Epithelial cell of esophagus (primary cell): ENCODE results near the gene CEP72.
"Not testable (repeated sequence)": the region's sequence is repeated elsewhere in the genome, so short reads cannot be mapped to it uniquely, and the experiment has no call there.

Source experiments
- DNase-seq: peaks from one replicate; pipeline ENCODE4 v3.0.0; 2010; ENCODE audit warnings: low read depth
- H3K4me3 ChIP-seq: 2 replicates; pipeline ENCODE4 v1.5.1; 2011; ENCODE audit warnings: mild to moderate bottlenecking, low read length, control low read depth
- TF ChIP-seq, protein P1 (sequence below): IDR thresholded peaks from 2 replicates; pipeline ENCODE4 v1.5.1; 2011; ENCODE audit warnings: low read depth, mild to moderate bottlenecking, low read length, control low read depth, inconsistent platforms; ENCODE audit not compliant: insufficient read depth; ENCODE audit errors: missing control alignments

Gene CEP72

DNA sequence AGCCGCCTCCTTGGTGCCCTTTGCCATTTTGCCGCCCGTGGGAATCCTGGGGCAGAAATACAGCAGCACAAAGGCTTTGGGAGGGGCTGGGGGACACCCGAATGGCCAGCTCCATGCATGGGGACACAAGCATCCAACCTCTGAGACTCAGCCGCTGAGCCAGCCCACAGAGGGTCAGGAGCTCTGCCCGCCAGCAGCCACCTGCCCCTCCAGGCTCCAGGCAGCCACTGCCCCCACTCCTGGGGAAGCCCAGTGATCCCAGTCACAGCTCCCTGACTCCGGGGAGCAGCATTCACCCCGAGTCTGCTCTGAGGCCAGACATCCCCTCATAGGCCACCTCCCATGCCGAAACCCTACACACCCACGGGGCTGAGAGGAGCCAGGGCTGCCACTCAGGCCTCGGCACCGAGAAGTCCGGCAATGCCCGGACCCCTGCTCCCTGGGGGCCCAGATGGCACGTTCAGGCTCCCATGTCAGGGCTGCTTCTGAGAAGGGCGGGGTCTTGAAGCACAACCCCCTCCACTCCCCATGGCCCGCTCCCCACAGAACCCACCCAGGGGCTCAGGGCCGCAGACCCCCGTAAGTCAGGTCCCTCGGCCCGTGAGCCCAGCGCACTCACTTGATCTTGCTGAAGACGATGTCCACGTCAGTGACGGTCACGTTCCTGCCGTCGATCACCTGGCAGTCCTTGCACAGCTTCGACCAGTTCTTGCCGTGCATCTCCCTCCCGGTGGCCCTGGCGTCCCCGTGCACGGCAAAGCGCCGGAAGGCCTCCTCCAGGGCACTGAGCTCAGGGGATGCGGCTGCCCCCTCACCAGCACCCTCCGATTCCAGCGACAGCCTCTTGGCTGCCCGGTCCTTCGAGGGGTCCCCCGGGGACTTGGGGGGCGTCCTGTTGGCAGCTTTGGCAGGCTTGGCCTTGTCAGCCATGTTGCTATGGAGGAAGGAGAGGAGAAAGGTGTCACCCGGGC lies 65.3 kb downstream of the CEP72 start:
- DNase-seq: no peak
- TF ChIP-seq, protein P1, sequence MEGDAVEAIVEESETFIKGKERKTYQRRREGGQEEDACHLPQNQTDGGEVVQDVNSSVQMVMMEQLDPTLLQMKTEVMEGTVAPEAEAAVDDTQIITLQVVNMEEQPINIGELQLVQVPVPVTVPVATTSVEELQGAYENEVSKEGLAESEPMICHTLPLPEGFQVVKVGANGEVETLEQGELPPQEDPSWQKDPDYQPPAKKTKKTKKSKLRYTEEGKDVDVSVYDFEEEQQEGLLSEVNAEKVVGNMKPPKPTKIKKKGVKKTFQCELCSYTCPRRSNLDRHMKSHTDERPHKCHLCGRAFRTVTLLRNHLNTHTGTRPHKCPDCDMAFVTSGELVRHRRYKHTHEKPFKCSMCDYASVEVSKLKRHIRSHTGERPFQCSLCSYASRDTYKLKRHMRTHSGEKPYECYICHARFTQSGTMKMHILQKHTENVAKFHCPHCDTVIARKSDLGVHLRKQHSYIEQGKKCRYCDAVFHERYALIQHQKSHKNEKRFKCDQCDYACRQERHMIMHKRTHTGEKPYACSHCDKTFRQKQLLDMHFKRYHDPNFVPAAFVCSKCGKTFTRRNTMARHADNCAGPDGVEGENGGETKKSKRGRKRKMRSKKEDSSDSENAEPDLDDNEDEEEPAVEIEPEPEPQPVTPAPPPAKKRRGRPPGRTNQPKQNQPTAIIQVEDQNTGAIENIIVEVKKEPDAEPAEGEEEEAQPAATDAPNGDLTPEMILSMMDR: no peak
- no peak overlapping the region for H3K4me3 ChIP-seq

DNA sequence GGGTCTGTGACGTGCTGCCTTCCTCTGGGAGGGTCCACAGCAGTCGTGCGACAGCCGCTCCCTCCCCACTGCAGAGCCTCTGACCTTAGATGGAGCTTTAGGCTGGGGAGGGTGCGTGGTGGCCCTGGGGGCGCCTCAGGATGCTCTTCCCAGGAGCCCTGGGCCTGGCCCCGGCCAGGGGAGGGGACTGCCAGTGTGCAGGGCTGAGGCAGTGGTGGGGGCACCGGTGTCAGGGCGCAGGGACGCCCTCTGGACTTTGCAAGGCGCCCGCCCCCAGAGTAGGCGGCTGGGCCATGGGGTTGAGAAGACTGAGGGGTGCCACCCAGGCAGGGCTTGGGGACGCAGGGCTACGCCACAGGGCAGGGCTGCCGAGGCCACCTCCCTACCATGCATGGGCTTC lies 66.4 kb downstream of the CEP72 start:
- not testable (repeated sequence) for DNase-seq, H3K4me3 ChIP-seq

DNA sequence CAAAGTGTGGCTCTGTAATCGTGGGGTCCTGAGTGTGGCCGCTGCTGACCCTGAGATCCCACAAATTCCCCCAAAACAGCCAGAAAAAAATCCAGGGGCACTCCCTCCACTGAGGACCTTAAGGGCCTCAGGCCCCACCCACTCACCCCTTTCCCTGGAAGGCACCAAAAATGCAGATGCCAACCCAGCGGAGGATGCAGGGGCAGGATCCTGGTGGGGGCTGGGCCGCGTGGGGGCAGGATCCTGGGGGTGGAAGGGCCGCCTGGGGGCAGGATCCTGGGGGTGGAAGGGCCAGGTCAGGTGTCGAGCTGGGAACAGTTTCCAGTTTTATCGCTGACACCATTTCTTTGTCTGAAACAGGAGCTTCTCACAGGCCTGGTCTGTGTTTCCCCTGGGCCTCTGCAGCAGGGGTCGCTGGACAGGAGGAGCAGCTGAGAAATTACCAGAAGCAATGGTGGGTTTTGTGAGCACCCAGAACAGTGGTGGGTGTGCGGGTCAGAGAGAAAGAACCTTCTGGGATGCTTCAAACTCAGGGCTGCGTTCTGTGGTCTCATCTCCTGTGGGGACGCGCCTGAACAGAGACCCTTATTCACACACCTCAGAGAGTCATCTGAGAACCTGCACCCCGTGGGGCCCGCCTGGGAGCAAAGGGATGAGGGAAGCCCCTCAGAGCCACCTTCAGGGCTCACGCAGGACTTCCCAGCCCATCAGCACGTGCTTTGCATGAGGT lies 67.2 kb downstream of the CEP72 start:
- H3K4me3 ChIP-seq, DNase-seq: not testable (repeated sequence)

DNA sequence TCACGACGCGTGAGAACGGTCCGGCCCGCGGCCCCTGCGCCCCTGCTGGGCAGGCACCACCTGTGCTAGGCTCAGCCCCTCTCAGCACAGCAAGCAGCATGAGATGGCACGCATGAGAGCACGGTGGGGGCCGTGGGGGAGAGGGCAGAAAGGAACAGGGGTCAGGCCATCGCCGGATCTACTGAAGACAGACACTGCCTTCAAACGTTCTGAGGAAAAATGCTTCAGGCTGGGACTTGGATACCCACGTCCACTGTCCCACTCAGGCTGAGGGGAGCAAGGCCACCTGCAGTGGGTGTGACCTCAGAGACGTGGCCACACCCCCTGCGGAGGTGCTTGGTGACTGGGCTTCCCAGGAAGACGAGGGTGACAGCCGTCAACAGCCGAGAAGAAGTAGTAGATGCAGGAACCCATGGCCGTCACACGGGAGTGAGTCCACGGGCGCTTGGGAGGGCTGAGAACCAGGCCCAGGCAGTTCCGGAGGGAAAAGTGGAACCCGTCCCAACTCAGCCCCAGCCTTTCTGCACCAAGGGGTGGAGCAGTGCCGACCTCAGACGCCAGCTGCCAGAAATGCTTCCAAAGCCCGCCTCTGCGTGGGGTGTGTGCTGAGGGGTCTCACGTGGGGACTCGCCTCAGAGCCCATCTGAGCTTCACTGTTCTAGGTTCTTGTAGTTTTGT lies 68.1 kb downstream of the CEP72 start:
- not testable (repeated sequence) for DNase-seq, H3K4me3 ChIP-seq

DNA sequence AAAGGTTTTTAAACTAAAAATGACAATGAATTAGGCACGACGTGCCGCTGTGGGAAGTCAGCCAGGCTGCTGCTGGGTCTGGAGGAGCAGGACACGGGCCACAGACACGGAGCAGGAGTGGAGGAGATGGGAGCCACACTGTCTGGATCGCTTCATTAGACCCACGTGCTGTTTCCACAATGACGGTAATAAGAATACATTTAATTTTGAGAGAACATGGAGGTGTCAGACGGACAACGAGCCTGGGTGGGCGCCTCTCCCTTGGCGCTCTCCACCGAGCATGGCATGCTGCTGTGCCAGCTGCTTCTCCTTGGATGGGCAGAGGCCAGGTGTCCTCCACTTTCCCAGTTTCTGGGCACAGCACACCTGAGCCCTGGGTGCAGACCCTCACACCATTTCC lies 68.7 kb downstream of the CEP72 start:
- not testable (repeated sequence) for H3K4me3 ChIP-seq, DNase-seq

DNA sequence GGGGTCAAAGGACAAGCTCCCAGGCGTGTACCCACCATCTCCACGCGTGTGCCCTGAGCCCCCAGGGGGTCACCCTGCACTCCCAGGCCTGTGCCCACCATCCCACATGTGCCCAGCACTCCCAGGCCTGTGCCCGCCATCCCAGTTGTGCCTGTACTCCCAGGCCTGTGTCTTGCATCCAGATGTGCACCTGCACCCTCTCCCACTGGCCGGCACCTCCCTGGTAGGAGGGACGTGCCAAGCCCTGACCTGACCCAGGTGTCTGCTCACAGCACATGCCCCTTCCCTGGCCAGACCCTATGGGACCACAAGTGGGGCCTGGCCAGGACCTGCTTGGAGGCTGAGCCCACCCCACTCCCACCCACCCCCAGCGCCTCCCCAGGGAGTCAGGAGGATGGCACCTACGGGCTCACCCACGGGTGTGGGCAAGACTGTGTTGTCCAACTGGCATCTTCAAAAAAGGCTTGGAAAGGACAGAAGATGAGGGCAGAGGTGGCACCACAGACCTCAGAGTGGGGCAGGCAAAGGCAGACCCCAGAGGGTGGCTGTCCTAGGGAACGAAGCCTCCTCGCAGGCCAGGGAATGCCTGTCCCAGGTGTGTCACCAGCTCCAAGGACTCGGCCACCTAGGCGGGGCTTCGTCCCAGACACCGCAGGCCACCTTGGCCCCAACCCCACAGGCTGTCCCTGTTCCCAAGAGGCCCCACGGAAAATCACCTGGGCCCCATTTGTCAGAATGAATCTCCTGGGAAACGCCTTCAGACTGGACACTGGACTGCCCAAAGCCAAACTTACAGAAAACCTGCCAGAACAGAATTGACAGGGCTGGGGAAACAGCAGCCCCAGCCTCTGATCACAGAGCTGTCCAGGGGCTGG lies 69.4 kb downstream of the CEP72 start:
- not testable (repeated sequence) for DNase-seq, H3K4me3 ChIP-seq

DNA sequence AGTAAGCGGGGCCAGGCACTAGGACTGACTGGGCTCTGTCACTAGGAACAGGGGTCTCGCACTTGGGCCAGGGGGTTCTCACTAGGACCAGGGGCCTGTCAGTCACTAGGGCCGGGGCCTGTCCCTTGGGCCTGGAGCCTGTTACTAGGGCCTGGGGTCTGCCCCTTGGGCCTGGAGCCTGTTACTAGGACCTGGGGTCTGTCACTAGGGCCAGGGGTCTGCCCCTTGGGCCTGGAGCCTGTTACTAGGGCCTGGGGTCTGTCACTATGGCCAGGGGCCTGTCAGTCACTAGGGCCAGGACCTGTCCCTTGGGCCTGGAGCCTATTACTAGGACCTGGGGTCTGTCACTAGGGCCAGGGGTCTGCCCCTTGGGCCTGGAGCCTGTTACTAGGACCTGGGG lies 70.1 kb downstream of the CEP72 start:
- H3K4me3 ChIP-seq, DNase-seq: not testable (repeated sequence)

DNA sequence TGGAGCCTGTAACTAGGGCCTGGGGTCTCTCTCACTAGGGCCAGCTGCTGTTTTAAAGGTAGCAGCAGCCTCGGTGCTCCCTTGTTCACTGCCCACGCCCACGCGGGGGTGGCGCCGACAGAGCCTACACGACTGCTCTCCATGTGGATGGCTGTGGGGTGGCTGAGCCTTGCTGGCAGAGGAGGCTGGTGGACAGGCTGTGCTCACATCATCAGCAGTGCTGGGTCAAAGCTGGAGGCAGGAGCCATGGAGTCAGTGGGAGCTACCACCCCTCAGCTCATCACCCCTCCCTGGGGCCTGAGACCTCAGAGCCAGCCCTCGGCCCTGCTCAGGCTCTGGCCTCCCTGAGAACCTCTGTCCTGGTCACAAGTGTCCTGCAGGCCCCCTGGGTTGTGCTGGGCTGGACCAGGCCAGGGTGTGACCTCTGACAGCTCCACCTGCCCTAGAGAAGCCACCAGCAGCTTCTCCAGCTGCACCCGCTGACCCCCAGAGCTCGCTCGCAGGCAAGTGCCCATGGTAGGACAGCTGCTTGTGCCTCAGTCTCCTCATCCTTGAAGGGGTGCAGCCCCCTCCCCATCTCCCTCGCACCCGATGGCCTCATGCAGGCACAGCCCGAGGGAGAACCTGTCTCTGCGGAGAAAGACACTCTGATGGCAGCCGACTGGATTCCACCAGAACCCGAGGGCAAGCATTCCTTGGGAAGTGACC lies 70.7 kb downstream of the CEP72 start:
- not testable (repeated sequence) for H3K4me3 ChIP-seq, DNase-seq

DNA sequence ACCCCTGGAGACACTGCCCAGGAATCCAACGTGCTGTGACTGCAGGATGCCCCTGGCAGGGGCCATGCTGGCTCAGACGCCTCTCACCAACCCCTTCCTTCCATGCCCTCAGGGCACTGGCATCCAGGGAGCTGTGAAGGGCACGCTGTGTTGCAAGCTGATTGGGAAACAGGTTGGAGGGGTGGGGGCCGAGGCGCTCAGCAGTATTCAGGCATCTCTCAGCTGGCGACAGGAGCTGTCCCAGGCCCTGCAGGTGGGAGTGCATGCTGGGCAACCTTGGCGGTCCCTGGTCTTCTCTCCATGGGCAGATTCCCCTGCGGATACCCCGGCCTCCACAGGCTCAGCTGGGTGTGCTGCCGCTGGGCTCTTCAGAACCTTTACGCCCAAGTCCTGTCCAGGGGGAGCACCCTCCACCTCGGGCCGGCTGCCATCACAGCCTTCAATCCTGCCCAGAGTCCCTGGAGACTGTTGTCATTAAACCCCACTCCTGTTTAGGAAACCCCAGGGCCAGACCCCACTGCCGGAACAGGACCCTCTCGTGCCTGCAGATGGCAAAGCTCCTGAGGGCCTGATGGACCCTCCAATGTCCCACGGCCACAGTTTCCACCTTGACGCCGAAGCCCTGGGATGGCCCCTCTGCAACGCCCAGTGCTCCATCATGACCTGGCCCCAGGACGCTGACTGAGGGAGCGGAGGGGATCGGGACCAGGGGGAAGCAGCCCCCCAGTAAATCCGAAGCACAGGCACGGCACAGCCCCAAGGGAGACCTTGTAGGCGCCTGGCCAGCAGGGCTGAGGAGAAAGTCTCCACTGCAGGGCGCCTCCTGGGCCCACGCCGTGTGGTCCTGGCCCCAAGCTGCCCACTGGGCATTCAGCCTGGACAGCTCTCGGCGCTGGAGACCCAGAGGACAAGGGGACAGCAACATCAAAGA lies 71.7 kb downstream of the CEP72 start:
- H3K4me3 ChIP-seq: no peak overlapping the region
- DNase-seq: peak; percentile 34
- TF ChIP-seq, protein P1: no peak
